ENCODE results near the gene MYOT. TPM values are rescaled to one million over a fixed set of nuclear protein-coding genes. Genes with fewer than 3 reads are reported as not detected.

MYOT gene
- total RNA-seq, 4 donors from 2014 or later = 19.4 to 35.6 (median 30.0) TPM

- DNase-seq (ENCODE audit: extremely low spot score) = no peak
- 93% methylated on average over 3 of the region's 3 CpGs for WGBS
- intact Hi-C loops (cut with DNase I) = no loop called here
Observed at GRCh38 chr5:137896560-137896959, 28.9 kb downstream of the MYOT start.

GRCh38 chr5:137899493-137899892, 31.8 kb downstream of the MYOT start:
- no peak for DNase-seq (ENCODE audit: extremely low spot score)
- Histone ChIP-seq H3K4me3 (no peak overlapping the region), H3K9me3 (no peaks in the 10 kb centered on the region), H3K27me3 (no peaks in the 10 kb centered on the region), H3K36me3 (no peaks in the 10 kb centered on the region), H3K27ac (replicated peaks in 1 of 4) (no peak overlapping the region), H3K4me1 (no peaks in the 10 kb centered on the region)
- TF ChIP-seq POLR2A (IDR thresholded peaks at IDR 0.05; ENCODE audit: low read depth) = no peak
- TF ChIP-seq EP300 (IDR thresholded peaks at IDR 0.05) = no peak
- 90% methylated on average over 3 of the region's 3 CpGs for WGBS
- intact Hi-C loops (cut with DNase I) = no loop called here

More at GRCh38 chr5:137896560-137896959, 28.9 kb downstream of the MYOT start:
- Histone ChIP-seq H3K27me3 (no peaks in the 10 kb centered on the region), H3K9me3 (no peaks in the 10 kb centered on the region), H3K27ac (replicated peaks in 1 of 4) (no peak overlapping the region), H3K4me1 (peaks cover 0 to 6% (median 0%) of the 10 kb centered on the region in 4 donors), H3K36me3 (no peaks in the 10 kb centered on the region), H3K4me3 (no peak overlapping the region)
- no peak for TF ChIP-seq EP300 (IDR thresholded peaks at IDR 0.05)
- no peak for TF ChIP-seq POLR2AphosphoS5 (IDR thresholded peaks at IDR 0.05)
- no peak for TF ChIP-seq POLR2A (IDR thresholded peaks at IDR 0.05; ENCODE audit: low read depth)
- no peak for TF ChIP-seq CTCF (IDR thresholded peaks at IDR 0.05)

- no peaks in the 10 kb centered on the region for H3K36me3 ChIP-seq
- no peaks in the 10 kb centered on the region for H3K9me3 ChIP-seq
- 78% methylated on average over 5 of the region's 5 CpGs for WGBS
- H3K4me1 ChIP-seq = no peaks in the 10 kb centered on the region
- TF ChIP-seq POLR2AphosphoS5 (IDR thresholded peaks at IDR 0.05) = no peak
- no peak for TF ChIP-seq POLR2A (IDR thresholded peaks at IDR 0.05; ENCODE audit: low read depth)
- TF ChIP-seq EP300 (IDR thresholded peaks at IDR 0.05) = no peak
- TF ChIP-seq CTCF (IDR thresholded peaks at IDR 0.05) = no peak
- no peak overlapping the region for H3K27ac ChIP-seq (replicated peaks in 1 of 4)
- DNase-seq (ENCODE audit: extremely low spot score) = no peak
- intact Hi-C loops (cut with DNase I) = no loop called here
- H3K27me3 ChIP-seq = no peaks in the 10 kb centered on the region
- H3K4me3 ChIP-seq = no peak overlapping the region
Observed at GRCh38 chr5:137901011-137901817, 33.6 kb downstream of the MYOT start.

- no peak overlapping the region for H3K4me3 ChIP-seq
- no peak overlapping the region for H3K27ac ChIP-seq (replicated peaks in 1 of 4)
- TF ChIP-seq CTCF (IDR thresholded peaks at IDR 0.05) (no peak), POLR2AphosphoS5 (IDR thresholded peaks at IDR 0.05) (no peak), EP300 (IDR thresholded peaks at IDR 0.05) (no peak), POLR2A (IDR thresholded peaks at IDR 0.05; ENCODE audit: low read depth) (no peak)
- no peaks in the 10 kb centered on the region for H3K36me3 ChIP-seq
- H3K27me3 ChIP-seq = no peaks in the 10 kb centered on the region
- no peak for DNase-seq (ENCODE audit: extremely low spot score)
- 95% methylated on average over 1 of the region's 1 CpG for WGBS
- intact Hi-C loops (cut with DNase I) = no loop called here
- no peaks in the 10 kb centered on the region for H3K4me1 ChIP-seq
- H3K9me3 ChIP-seq = no peaks in the 10 kb centered on the region
Observed at GRCh38 chr5:137902408-137903133, 34.9 kb downstream of the MYOT start.

- Histone ChIP-seq H3K27ac (replicated peaks in 1 of 4) (no peak overlapping the region), H3K27me3 (no peaks in the 10 kb centered on the region), H3K36me3 (no peaks in the 10 kb centered on the region), H3K4me3 (no peak overlapping the region), H3K4me1 (no peaks in the 10 kb centered on the region), H3K9me3 (peaks cover 0 to 12% (median 2%) of the 10 kb centered on the region in 4 donors)
- no peak for TF ChIP-seq POLR2A (IDR thresholded peaks at IDR 0.05; ENCODE audit: low read depth)
- TF ChIP-seq CTCF (IDR thresholded peaks at IDR 0.05) = no peak
- no peak for TF ChIP-seq EP300 (IDR thresholded peaks at IDR 0.05)
- no peak for TF ChIP-seq POLR2AphosphoS5 (IDR thresholded peaks at IDR 0.05)
- 88% methylated on average over 2 of the region's 2 CpGs for WGBS
- intact Hi-C loops (cut with DNase I) = no loop called here
- no peak for DNase-seq (ENCODE audit: extremely low spot score)
Observed at GRCh38 chr5:137914758-137915157, 47.1 kb downstream of the MYOT start.
